MM.1S (cell line): Measurements from ENCODE around the gene KIF5A.

ENCODE experiments used
- EZH2 ChIP-seq: fragments of 300-600 bp; sonication (generic); optimal IDR thresholded peaks from 2 replicates; pipeline ENCODE3; 2017; ENCODE audit warnings: low read depth, mild to moderate bottlenecking, antibody characterized with exemption, low read length, mixed read lengths
- TF ChIP-seq, protein P1 (sequence below): fragments of 300-600 bp; sonication (generic); IDR thresholded peaks from 2 replicates; pipeline ENCODE4 v1.5.1; 2016; ENCODE audit warnings: antibody characterized with exemption, low read length, mixed read lengths

DNA sequence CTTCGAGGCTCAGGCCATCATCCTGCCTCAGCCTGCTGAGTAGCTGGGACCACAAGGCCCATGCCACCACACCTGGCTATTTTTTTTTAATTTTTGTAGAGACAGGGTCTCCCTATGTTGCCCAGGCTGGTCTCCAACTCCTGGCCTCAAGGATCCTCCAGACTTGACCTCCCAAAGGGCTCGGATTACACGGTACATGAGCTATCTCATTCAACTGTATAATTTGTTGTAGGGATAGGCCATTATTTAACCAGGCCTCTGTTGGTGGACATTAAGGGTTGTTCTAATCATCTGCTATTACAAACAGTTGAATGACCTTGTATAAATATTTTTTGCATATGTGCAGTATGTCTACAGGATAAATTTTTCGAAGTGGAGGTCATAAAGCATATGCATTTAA, 9.0 kb downstream of the KIF5A start:
- TF ChIP-seq, protein P1, sequence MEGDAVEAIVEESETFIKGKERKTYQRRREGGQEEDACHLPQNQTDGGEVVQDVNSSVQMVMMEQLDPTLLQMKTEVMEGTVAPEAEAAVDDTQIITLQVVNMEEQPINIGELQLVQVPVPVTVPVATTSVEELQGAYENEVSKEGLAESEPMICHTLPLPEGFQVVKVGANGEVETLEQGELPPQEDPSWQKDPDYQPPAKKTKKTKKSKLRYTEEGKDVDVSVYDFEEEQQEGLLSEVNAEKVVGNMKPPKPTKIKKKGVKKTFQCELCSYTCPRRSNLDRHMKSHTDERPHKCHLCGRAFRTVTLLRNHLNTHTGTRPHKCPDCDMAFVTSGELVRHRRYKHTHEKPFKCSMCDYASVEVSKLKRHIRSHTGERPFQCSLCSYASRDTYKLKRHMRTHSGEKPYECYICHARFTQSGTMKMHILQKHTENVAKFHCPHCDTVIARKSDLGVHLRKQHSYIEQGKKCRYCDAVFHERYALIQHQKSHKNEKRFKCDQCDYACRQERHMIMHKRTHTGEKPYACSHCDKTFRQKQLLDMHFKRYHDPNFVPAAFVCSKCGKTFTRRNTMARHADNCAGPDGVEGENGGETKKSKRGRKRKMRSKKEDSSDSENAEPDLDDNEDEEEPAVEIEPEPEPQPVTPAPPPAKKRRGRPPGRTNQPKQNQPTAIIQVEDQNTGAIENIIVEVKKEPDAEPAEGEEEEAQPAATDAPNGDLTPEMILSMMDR: no peak
- TF ChIP-seq EZH2: no peak
